Lower leg skin (tissue), 3 donors: ENCODE results near the gene OPA3.

Experiments
- POLR2A ChIP-seq, 2 donors: fragments of 450-650 bp; IDR thresholded peaks; one replicate each; pipeline ENCODE4 v1.6.1; 2016 to 2017; ENCODE audit warnings: antibody characterized with exemption in 2 of 2, mild to moderate bottlenecking in 1 of 2, moderate library complexity in 1 of 2
- TF ChIP-seq, protein P1 (sequence below), 3 donors: fragments of 450-650 bp; IDR thresholded peaks; one replicate each; pipeline ENCODE4 v1.5.1; 2016; ENCODE audit warnings: antibody characterized with exemption in 3 of 3, mild to moderate bottlenecking in 3 of 3, moderate library complexity in 2 of 3

DNA sequence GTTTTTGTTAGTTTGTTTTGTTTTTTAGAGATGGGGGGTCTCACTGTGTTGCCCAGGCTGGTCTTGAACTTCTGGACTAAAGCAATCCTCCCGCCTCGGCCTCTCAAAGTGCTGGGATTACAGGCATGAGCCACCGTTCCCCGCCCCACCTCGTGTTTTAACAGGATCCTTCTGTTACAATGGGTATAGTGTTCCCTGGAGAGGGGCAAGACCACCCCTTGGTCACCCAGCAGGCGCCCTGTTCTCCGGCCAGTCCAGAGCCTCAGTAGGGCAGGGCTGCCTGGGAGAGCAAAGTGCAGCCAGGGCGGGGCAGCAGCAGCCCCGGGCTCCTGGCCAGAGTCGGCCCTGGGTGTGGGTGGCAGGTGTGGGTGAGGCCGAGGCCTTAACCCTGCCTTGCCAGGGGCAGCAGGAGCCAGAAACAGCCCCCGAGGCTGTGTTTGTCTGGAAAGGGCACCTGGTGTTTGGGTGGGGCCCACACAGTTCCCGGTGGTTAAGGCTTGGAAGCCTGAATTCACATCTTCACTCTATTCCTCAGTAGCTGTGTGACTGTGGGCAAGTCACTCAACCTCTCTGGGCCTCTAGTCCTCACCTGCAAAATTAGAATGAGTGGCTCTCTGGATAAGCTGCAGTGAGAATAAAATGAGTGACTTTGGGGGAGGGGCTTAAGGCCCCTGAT is 70.1 kb downstream of the OPA3 start:
- TF ChIP-seq POLR2A (IDR thresholded peaks at IDR 0.05) = no peak
- TF ChIP-seq, protein P1, sequence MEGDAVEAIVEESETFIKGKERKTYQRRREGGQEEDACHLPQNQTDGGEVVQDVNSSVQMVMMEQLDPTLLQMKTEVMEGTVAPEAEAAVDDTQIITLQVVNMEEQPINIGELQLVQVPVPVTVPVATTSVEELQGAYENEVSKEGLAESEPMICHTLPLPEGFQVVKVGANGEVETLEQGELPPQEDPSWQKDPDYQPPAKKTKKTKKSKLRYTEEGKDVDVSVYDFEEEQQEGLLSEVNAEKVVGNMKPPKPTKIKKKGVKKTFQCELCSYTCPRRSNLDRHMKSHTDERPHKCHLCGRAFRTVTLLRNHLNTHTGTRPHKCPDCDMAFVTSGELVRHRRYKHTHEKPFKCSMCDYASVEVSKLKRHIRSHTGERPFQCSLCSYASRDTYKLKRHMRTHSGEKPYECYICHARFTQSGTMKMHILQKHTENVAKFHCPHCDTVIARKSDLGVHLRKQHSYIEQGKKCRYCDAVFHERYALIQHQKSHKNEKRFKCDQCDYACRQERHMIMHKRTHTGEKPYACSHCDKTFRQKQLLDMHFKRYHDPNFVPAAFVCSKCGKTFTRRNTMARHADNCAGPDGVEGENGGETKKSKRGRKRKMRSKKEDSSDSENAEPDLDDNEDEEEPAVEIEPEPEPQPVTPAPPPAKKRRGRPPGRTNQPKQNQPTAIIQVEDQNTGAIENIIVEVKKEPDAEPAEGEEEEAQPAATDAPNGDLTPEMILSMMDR (IDR thresholded peaks at IDR 0.05) = no peak
